ENCODE results near the gene CBFA2T3.
"Not testable (repeated sequence)": the region's sequence is repeated elsewhere in the genome, so short reads cannot be mapped to it uniquely, and the experiment has no call there.

Gene CBFA2T3

GRCh38 chr16:88910284-88911135 lies 66.5 kb downstream of the CBFA2T3 start:
- DNase-seq: no peak

- no peak for DNase-seq
Observed at GRCh38 chr16:88909431-88910210, 67.4 kb downstream of the CBFA2T3 start.

- DNase-seq: no peak
Observed at GRCh38 chr16:88908307-88908706, 68.7 kb downstream of the CBFA2T3 start.

- no peak for DNase-seq
Observed at GRCh38 chr16:88907768-88908167, 69.2 kb downstream of the CBFA2T3 start.

GRCh38 chr16:88906535-88907105 lies 70.4 kb downstream of the CBFA2T3 start:
- no peak for DNase-seq

GRCh38 chr16:88906020-88906419 lies 71.0 kb downstream of the CBFA2T3 start:
- no peak for DNase-seq

GRCh38 chr16:88905563-88905962 lies 71.4 kb downstream of the CBFA2T3 start:
- DNase-seq: peak in 1 of 56 donors; percentile 22

GRCh38 chr16:88904676-88905365 lies 72.2 kb downstream of the CBFA2T3 start:
- no peak for DNase-seq

GRCh38 chr16:88903267-88903666 lies 73.7 kb downstream of the CBFA2T3 start:
- DNase-seq: no peak

- no peak for DNase-seq
Observed at GRCh38 chr16:88902744-88903143, 74.3 kb downstream of the CBFA2T3 start.

GRCh38 chr16:88901718-88902337 lies 75.2 kb downstream of the CBFA2T3 start:
- no peak for DNase-seq

- no peak for DNase-seq
Observed at GRCh38 chr16:88900662-88901052, 76.3 kb downstream of the CBFA2T3 start.

GRCh38 chr16:88899901-88900661 lies 76.9 kb downstream of the CBFA2T3 start:
- no peak for DNase-seq

GRCh38 chr16:88897696-88898425 lies 79.1 kb downstream of the CBFA2T3 start:
- DNase-seq: no peak

GRCh38 chr16:88896238-88897070 lies 80.6 kb downstream of the CBFA2T3 start:
- no peak for DNase-seq

- DNase-seq: no peak
Observed at GRCh38 chr16:88895335-88895734, 81.7 kb downstream of the CBFA2T3 start.

- DNase-seq: no peak
Observed at GRCh38 chr16:88894681-88895300, 82.2 kb downstream of the CBFA2T3 start.

- not testable (repeated sequence) for DNase-seq
Observed at GRCh38 chr16:88894266-88894665, 82.7 kb downstream of the CBFA2T3 start.

Measured in amygdala (tissue), 56 donors.